Measurements from ENCODE around the gene AGR2.
"Not testable (repeated sequence)": the region's sequence is repeated elsewhere in the genome, so short reads cannot be mapped to it uniquely, and the experiment has no call there.

The AGR2 gene

DNA sequence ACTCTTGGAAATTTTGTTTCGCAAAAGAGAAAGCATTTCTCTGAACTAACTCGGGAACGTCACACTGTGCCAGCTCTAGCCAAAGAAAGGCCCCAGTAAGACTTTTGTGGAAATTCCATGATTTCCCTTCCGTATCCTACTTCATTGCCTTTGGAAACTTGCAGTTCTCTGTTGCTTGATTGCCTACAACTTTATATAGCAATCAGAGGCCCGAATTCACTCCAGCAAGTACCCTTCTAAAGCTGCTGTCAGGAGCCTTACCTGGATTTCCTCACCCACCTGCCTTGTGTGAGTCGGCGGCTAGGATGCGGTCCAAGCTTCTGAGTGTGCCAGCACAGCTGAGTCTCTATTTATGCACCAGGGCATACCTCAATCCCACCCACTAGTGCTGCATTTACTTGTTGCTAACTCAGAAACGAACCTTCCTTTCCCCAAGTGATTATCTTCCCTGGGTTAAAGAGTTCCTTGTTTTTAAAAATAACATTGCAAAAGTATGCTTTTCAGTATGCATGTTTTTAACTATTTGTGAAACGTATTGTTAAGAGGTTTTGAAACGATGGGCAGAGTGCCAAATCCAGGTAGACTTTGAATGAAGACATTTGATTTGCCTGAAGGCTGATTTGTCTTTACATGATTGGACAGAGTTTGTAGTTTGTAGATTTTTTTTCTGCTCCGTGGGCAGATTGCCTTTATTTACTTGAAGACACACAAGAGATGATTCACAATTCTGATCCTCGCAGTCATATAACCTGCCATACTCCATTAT, at the start of gene AGR2:
Gene AGR2 (minus strand): TSS at position 326 of the 766 bp plus-strand sequence. CDS start 3,203 bp downstream, outside the sequence.
- DNase-seq, result no peak

GRCh38 chr7:16853189-16853588, 48.4 kb upstream of the AGR2 start:
- not testable (repeated sequence) for DNase-seq

- no peak for DNase-seq
Observed at GRCh38 chr7:16851829-16852228, 47.0 kb upstream of the AGR2 start.

GRCh38 chr7:16850614-16851466, 46.0 kb upstream of the AGR2 start:
- no peak for DNase-seq

DNA sequence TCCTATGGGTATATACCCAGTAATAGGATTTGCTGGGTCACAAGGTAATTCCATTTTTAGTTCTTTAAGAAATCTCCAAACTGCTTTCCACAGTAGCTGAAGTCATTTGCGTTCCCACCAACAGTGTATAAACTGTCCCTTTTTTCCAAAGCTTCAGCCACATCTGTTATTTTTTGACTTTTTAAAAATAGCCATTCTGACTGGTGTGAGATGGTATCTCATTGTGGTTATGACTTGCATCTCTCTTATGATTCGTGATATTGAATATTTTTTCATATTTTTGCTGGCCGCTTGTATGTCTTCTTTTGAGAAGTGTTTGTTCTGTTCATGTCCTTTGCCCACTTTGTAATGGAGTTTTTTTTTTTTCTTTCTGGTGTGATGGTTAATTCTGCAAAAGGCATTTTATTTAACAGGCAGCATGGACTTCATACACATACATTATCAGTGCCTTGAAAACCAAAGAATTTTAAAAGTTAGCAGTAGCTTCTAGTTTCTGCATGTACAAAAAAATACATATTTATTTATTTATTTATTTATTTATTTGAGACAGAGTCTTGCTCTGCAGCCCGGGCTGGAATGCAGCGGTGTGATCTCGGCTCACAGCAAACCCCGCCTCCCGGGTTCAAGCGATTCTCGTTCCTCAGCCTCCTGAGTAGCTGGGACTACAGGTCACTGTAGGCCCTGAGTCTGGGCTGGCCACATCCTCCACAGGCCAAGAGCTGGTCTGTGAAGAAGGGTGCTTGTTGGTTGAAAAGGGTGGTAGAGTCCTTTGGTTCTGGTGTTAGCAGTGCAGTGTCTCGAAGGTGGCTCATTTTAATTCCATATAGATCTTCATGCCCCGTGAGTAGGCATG, 44.7 kb upstream of the AGR2 start:
- DNase-seq, result no peak

- DNase-seq, result no peak
Observed at GRCh38 chr7:16847381-16847860, 42.6 kb upstream of the AGR2 start.

- DNase-seq, result no peak
Observed at GRCh38 chr7:16846601-16847165, 41.9 kb upstream of the AGR2 start.

DNA sequence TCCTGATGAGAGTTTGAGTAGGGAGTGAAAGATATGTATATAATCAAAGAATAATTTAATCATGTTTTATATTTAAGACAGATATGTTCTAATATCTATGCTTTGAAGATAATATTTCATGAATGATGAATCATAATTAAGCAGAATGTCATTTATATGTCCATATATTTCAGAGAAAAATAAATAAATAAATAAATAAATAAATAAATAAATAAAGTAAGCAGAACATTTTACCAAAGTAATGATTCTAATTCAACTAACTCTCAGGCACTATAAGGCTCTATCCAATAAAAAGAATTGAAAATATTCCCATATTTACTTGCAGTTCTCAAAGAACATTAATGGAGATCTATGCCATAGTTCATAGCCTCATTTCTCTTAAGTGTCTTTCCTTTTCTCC, 40.9 kb upstream of the AGR2 start:
- DNase-seq, result no peak

- no peak for DNase-seq
Observed at GRCh38 chr7:16841681-16842080, 36.9 kb upstream of the AGR2 start.

GRCh38 chr7:16840094-16840493, 35.3 kb upstream of the AGR2 start:
- no peak for DNase-seq

GRCh38 chr7:16839646-16840045, 34.8 kb upstream of the AGR2 start:
- DNase-seq, result no peak

GRCh38 chr7:16838891-16839290, 34.1 kb upstream of the AGR2 start:
- DNase-seq, result no peak

GRCh38 chr7:16838386-16838785, 33.6 kb upstream of the AGR2 start:
- no peak for DNase-seq

- no peak for DNase-seq
Observed at GRCh38 chr7:16836481-16836880, 31.7 kb upstream of the AGR2 start.

DNA sequence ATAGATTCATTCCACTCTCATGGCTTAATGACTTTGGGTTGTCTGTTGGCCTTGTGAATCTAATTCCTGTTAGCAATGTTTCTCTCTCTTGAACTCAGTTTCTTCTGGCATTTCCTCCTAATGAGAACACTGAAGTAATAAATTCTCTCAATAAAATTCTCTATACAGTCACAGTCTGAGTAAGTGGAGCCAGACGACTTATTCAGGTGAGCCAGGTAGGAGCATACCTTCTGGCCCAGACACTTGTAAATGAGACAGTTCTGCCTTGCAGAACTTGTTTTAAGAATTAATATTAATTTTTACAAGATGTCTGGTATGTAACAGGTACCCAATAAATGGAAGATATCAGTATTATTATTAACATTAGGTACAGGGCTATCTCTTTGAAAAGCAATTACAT, 28.6 kb upstream of the AGR2 start:
- DNase-seq, result no peak

- no peak for DNase-seq
Observed at GRCh38 chr7:16826060-16826459, 21.3 kb upstream of the AGR2 start.

- DNase-seq, result no peak
Observed at GRCh38 chr7:16822029-16822428, 17.2 kb upstream of the AGR2 start.

GRCh38 chr7:16818732-16819131, 13.9 kb upstream of the AGR2 start:
- DNase-seq, result no peak

DNA sequence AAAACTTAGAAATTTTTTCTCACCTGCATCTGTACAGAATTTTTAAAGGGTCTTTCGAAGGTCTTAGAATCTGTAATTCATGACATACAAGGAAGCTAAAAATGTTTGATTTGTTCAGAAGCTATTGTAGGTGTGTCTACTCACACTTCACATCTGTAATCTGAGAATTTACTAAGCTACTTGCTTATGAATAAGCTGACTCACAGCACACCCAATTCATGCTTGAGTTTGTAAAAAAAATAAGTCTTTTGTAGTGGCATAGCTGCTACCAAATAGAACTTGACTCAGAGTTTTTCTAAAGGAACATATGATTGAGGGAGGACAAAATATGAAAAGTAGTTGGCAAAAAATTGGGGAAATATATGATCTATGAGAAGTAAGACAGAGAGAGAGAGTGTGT, 12.7 kb upstream of the AGR2 start:
- DNase-seq, result no peak

- no peak for DNase-seq
Observed at GRCh38 chr7:16816824-16817223, 12.0 kb upstream of the AGR2 start.

- no peak for DNase-seq
Observed at GRCh38 chr7:16815001-16815400, 10.2 kb upstream of the AGR2 start.

DNA sequence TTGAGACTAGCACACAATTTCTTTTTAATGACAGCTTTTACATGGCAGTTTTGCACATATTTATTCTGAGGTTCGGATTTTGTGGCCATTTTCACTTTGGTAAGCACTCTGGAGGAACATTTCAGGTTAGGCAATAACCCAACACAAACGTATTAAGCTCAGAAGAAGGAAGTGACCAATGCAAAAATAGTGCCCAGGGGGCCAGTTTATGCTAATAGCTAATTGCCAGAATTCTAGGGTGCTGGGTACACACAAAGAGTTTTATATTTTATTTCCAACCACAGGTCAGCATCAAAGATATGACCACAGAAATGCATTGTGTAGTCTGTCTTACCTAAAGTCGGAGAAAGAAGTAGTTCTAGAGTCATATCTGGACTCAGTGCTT, 8.4 kb upstream of the AGR2 start:
- no peak for DNase-seq

Data from activated CD4-positive, alpha-beta T cell treated with anti-CD3 and anti-CD28 coated beads, Interleukin-2, amount 50 U/mL, for 1 hour (primary cell).